Ascending aorta (tissue), 2 donors: Measurements from ENCODE around the gene ONECUT3. TPM values are rescaled to one million over a fixed set of nuclear protein-coding genes. Genes with fewer than 3 reads are reported as not detected.
"Not testable (repeated sequence)": the region's sequence is repeated elsewhere in the genome, so short reads cannot be mapped to it uniquely, and the experiment has no call there.

Experiments used
- DNase-seq, 2 donors: peaks; one replicate each; pipeline ENCODE4 v3.0.0-alpha.2; 2019; ENCODE audit warnings: low spot score in 2 of 2
- H3K27ac ChIP-seq, 2 donors: fragments of 200-600 bp; sonication (generic); one replicate each; pipeline ENCODE4 v1.5.1; 2016 to 2017; ENCODE audit warnings: mild to moderate bottlenecking in 1 of 2
- H3K27me3 ChIP-seq: fragments of 200-600 bp; sonication (generic); one replicate; pipeline ENCODE4 v1.5.1; 2017
- H3K36me3 ChIP-seq, 2 donors: fragments of 200-600 bp; sonication (generic); one replicate each; pipeline ENCODE4 v1.5.1; 2016
- H3K4me1 ChIP-seq, 2 donors: fragments of 200-600 bp; sonication (generic); one replicate each; pipeline ENCODE4 v1.5.1; 2016 to 2017; ENCODE audit warnings: mild to moderate bottlenecking in 1 of 2
- H3K4me3 ChIP-seq, 2 donors: fragments of 200-600 bp; sonication (generic); one replicate each; pipeline ENCODE4 v1.5.1; 2016 to 2017; ENCODE audit warnings: mild to moderate bottlenecking in 1 of 2
- H3K9me3 ChIP-seq, 2 donors: fragments of 200-600 bp; sonication (generic); one replicate each; pipeline ENCODE4 v1.5.1; 2016
- CTCF ChIP-seq, 3 experiments: fragments of 200-600 bp in 2 of 3; fragments of 450-650 bp in 1 of 3; sonication (generic) in 2 of 3; IDR thresholded peaks; one replicate each; pipeline ENCODE4 v1.5.1; 2016 to 2019; ENCODE audit warnings: antibody characterized with exemption in 3 of 3, mild to moderate bottlenecking in 1 of 3, moderate library complexity in 1 of 3
- intact Hi-C: fragments of 100-400 bp; cut with DNase I; formaldehyde crosslinking; loops from one replicate; pipeline ENCODE4 v1.15.1; 2023
- total RNA-seq: library from RNA; depleted of rRNA; stranded (reverse); fragments of >200 nt; gene quantifications from one replicate; pipeline ENCODE4 v1.1.0, GENCODE V29; 2016

Gene ONECUT3
- total RNA-seq, 1 donor from 2014 or later, result not detected

- H3K27ac ChIP-seq, result no peak overlapping the region
- no peak for TF ChIP-seq CTCF (IDR thresholded peaks at IDR 0.05)
- peaks cover 0 to 2% of the 10 kb centered on the region in 2 donors for H3K4me1 ChIP-seq
- no peaks in the 10 kb centered on the region for H3K9me3 ChIP-seq
- intact Hi-C loops, result no loop called here
- H3K36me3 ChIP-seq, result no peaks in the 10 kb centered on the region
- H3K4me3 ChIP-seq, result no peak overlapping the region
- DNase-seq, result no peak
- H3K27me3 ChIP-seq, result peaks cover 8% of the 10 kb centered on the region
These were observed 38.6 kb downstream of the ONECUT3 start for GRCh38 chr19:1791879-1792278.

GRCh38 chr19:1794424-1795172 lies 41.3 kb downstream of the ONECUT3 start:
- no peak for DNase-seq
- peaks cover 0 to 2% of the 10 kb centered on the region in 2 donors for H3K4me1 ChIP-seq
- no peak overlapping the region for H3K27ac ChIP-seq
- H3K9me3 ChIP-seq, result no peaks in the 10 kb centered on the region
- H3K4me3 ChIP-seq, result no peak overlapping the region
- H3K36me3 ChIP-seq, result no peaks in the 10 kb centered on the region
- H3K27me3 ChIP-seq, result peaks cover 2% of the 10 kb centered on the region
- intact Hi-C loops, result no loop called here
- TF ChIP-seq CTCF (IDR thresholded peaks at IDR 0.05), result no peak

- intact Hi-C loops, result no loop called here
- H3K36me3 ChIP-seq, result no peaks in the 10 kb centered on the region
- H3K27ac ChIP-seq, result no peak overlapping the region
- peaks cover 0 to 2% of the 10 kb centered on the region in 2 donors for H3K4me1 ChIP-seq
- H3K4me3 ChIP-seq, result no peak overlapping the region
- H3K27me3 ChIP-seq, result no peaks in the 10 kb centered on the region
- no peak for DNase-seq
- H3K9me3 ChIP-seq, result no peaks in the 10 kb centered on the region
- no peak for TF ChIP-seq CTCF (IDR thresholded peaks at IDR 0.05)
These were observed 43.3 kb downstream of the ONECUT3 start for GRCh38 chr19:1796395-1797142.

GRCh38 chr19:1797313-1797712 lies 44.0 kb downstream of the ONECUT3 start:
- H3K27me3 ChIP-seq, DNase-seq, H3K4me3 ChIP-seq, H3K36me3 ChIP-seq, H3K4me1 ChIP-seq, intact Hi-C loops, H3K27ac ChIP-seq, H3K9me3 ChIP-seq: not testable (repeated sequence)

GRCh38 chr19:1799695-1800342 lies 46.5 kb downstream of the ONECUT3 start:
- intact Hi-C loops, result no loop called here

More at GRCh38 chr19:1799695-1800342, 46.5 kb downstream of the ONECUT3 start:
- Histone ChIP-seq H3K27ac (no peak overlapping the region), H3K27me3 (no peaks in the 10 kb centered on the region), H3K4me1 (peaks cover 0 to 2% of the 10 kb centered on the region in 2 donors), H3K36me3 (no peaks in the 10 kb centered on the region), H3K4me3 (no peak overlapping the region), H3K9me3 (no peaks in the 10 kb centered on the region)
- no peak for DNase-seq
- no peak for TF ChIP-seq CTCF (IDR thresholded peaks at IDR 0.05)
